HepG2 (cell line): ENCODE data around the gene CLIP2.

ENCODE experiments used
- EHMT2 ChIP-seq: fragments of 200-600 bp; sonication (generic); IDR thresholded peaks from 2 replicates; pipeline ENCODE4 v1.7.0; 2017; ENCODE audit warnings: antibody characterized with exemption, low read depth, low read length, borderline replicate concordance
- KDM5B ChIP-seq: sonication (generic); formaldehyde crosslinking; IDR thresholded peaks from 2 replicates; pipeline ENCODE4 v1.4.0; 2020; ENCODE audit warnings: missing genetic modification reagents, mild to moderate bottlenecking, borderline replicate concordance
- PRPF4 ChIP-seq: fragments of 200-400 bp; formaldehyde crosslinking; IDR thresholded peaks from 2 replicates; pipeline ENCODE4 v1.6.1; 2016; ENCODE audit warnings: low read length, low read depth; ENCODE audit not compliant: poor library complexity, severe bottlenecking
- REXO4 ChIP-seq: sonication (generic); formaldehyde crosslinking; IDR thresholded peaks from 2 replicates; pipeline ENCODE4 v1.8.0; 2022; ENCODE audit warnings: missing genetic modification reagents, mild to moderate bottlenecking, borderline replicate concordance
- TBL1XR1 ChIP-seq: fragments of 150-350 bp; IDR thresholded peaks from 2 replicates; pipeline ENCODE4 v1.6.1; 2014; ENCODE audit warnings: borderline replicate concordance, low read length; ENCODE audit not compliant: partially characterized antibody
- USF2 ChIP-seq, 2 experiments: sonication (generic) in 1 of 2; formaldehyde crosslinking in 1 of 2; IDR thresholded peaks; 2 replicates each; pipeline versions ENCODE4 v1.5.1 to v1.6.1; 2011 to 2020; ENCODE audit warnings: borderline replicate concordance in 1 of 2, low read depth in 1 of 2, low read length in 1 of 2, mild to moderate bottlenecking in 1 of 2, missing genetic modification reagents in 1 of 2, moderate library complexity in 1 of 2
- ZBTB25 ChIP-seq: IDR thresholded peaks from 2 replicates; pipeline ENCODE4 v1.6.1; 2018; ENCODE audit warnings: missing genetic modification reagents
- ZBTB8A ChIP-seq: sonication (generic); formaldehyde crosslinking; IDR thresholded peaks from 2 replicates; pipeline ENCODE4 v1.4.0; 2020; ENCODE audit warnings: mild to moderate bottlenecking, low read depth, missing genetic modification reagents, borderline replicate concordance
- TF ChIP-seq, protein P1 (sequence below): IDR thresholded peaks from 2 replicates; pipeline ENCODE4 v1.6.1; 2012; ENCODE audit warnings: low read depth, low read length, improper control_type of control experiment
- TF ChIP-seq, protein P2 (sequence below): sonication (generic); formaldehyde crosslinking; IDR thresholded peaks from 2 replicates; pipeline ENCODE4 v1.4.0; 2020; ENCODE audit warnings: missing genetic modification reagents

DNA sequence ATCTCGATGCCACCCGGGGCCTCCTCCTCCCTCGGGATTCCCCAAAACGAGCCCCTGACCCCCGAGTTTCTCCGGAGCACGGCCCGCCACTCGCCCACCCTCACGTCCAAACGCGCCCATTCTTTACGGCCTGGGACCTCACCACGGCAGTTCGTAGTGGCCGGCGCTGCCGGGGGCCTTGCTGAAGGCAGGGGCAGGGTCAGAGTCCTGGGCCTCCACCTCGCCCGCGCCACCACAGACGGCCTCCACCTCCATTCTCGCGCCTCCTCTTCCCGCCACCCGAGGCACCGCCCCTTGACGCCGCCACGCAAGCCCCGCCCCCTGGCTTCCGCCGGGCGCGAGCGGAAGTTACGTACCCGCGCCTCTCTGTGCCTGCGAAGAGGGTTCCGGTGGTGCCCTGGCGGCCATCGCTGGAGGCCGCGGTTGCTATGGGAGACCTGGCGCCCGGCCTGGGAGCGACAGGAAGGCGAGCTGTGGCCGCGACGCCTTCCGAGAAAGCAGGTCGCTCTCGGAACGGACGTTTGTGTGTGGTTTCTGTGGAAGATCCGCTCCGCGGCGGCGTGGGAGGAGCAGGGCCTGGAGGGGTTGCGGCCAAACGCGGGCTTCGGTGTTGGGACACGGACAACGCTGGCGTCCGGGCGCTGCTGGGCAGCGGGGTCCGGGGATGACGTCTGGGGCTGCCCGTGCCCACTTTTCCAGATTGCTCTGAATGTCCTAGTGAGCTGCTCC is 34.9 kb upstream of the CLIP2 start, which contains the start of gene RFC2:
- TF ChIP-seq USF2 (IDR thresholded peaks at IDR 0.05; ENCODE audit: low read depth, low read length) (no peak), USF2 (CRISPR knock-in tag; IDR thresholded peaks at IDR 0.05; ENCODE audit: borderline replicate concordance) (peak; percentile 27; the same call in 1 of the 2 replicates), ZBTB25 (CRISPR knock-in tag) (peak; percentile 48; the same call in 1 of the 2 replicates), ZBTB8A (CRISPR knock-in tag) (no peak; the same call in 1 of the 2 replicates), EHMT2 (no peak), TBL1XR1 (no peak), PRPF4 (no peak), KDM5B (CRISPR knock-in tag) (peak; percentile 94), REXO4 (CRISPR knock-in tag) (no peak)
- TF ChIP-seq, protein P1, sequence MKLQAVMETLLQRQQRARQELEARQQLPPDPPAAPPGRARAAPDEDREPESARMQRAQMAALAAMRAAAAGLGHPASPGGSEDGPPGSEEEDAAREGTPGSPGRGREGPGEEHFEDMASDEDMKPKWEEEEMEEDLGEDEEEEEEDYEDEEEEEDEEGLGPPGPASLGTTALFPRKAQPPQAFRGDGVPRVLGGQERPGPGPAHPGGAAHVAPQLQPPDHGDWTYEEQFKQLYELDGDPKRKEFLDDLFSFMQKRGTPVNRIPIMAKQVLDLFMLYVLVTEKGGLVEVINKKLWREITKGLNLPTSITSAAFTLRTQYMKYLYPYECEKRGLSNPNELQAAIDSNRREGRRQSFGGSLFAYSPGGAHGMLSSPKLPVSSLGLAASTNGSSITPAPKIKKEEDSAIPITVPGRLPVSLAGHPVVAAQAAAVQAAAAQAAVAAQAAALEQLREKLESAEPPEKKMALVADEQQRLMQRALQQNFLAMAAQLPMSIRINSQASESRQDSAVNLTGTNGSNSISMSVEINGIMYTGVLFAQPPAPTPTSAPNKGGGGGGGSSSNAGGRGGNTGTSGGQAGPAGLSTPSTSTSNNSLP: no peak
- TF ChIP-seq, protein P2, sequence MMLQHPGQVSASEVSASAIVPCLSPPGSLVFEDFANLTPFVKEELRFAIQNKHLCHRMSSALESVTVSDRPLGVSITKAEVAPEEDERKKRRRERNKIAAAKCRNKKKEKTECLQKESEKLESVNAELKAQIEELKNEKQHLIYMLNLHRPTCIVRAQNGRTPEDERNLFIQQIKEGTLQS (CRISPR knock-in tag): no peak; the same call in 1 of the 2 replicates
